ENCODE measurements around the gene LITAFD.

The LITAFD gene

DNA sequence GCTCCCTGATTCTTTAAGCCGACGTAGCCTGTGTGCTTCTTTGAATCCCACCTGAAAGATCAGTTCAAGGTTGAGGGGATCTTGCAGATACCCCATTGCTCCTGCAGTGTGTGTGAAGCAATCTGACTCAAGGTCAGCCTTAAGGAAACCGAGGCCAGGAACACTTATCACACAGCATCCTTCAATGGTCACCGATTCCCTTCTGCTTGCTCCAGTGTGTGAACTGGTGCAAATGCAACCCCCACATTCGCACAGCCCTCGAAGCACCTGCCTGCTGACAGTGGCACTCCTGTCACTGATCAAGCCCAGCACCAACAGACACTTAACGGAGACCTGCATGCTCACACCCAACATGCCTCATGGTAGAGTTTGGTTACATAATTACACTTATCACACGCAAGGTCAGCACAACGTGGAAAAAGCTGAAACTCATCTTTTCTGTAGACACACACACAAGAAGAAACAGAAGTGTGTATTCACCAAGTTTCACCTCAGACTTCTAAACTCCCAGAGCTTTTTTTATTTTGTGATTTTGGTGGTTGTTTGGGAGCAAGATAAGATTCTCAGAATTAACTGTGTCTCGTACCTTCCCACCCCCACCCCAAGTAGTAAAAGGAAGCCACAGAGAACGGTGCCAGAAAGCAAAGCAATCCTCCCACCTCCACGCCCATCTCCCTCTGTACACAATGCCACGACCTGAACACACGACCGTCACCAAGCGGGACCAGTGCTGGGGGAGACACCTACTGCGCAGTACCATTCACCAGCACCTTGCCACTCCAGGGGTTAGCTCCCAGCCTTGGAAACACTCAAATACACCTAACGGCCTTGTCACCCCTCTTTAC lies 37.2 kb downstream of the LITAFD start:
- Histone ChIP-seq H3K27ac (no peak overlapping the region), H3K36me3 (peaks cover 81 to 86% (median 85%) of the 10 kb centered on the region in 3 donors), H3K9me3 (no peaks in the 10 kb centered on the region), H3K4me1 (no peaks in the 10 kb centered on the region), H3K27me3 (no peaks in the 10 kb centered on the region), H3K4me3 (no peak overlapping the region)
- intact Hi-C loops (cut with DNase I; ENCODE audit: low total_unique reads) = loop anchor here (10.0 kb wide), 1 partner anchor 85 kb away; no protein-coding TSS in a partner anchor
- TF ChIP-seq, protein P1, sequence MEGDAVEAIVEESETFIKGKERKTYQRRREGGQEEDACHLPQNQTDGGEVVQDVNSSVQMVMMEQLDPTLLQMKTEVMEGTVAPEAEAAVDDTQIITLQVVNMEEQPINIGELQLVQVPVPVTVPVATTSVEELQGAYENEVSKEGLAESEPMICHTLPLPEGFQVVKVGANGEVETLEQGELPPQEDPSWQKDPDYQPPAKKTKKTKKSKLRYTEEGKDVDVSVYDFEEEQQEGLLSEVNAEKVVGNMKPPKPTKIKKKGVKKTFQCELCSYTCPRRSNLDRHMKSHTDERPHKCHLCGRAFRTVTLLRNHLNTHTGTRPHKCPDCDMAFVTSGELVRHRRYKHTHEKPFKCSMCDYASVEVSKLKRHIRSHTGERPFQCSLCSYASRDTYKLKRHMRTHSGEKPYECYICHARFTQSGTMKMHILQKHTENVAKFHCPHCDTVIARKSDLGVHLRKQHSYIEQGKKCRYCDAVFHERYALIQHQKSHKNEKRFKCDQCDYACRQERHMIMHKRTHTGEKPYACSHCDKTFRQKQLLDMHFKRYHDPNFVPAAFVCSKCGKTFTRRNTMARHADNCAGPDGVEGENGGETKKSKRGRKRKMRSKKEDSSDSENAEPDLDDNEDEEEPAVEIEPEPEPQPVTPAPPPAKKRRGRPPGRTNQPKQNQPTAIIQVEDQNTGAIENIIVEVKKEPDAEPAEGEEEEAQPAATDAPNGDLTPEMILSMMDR (IDR thresholded peaks at IDR 0.05) = no peak
- DNase-seq = no peak

DNA sequence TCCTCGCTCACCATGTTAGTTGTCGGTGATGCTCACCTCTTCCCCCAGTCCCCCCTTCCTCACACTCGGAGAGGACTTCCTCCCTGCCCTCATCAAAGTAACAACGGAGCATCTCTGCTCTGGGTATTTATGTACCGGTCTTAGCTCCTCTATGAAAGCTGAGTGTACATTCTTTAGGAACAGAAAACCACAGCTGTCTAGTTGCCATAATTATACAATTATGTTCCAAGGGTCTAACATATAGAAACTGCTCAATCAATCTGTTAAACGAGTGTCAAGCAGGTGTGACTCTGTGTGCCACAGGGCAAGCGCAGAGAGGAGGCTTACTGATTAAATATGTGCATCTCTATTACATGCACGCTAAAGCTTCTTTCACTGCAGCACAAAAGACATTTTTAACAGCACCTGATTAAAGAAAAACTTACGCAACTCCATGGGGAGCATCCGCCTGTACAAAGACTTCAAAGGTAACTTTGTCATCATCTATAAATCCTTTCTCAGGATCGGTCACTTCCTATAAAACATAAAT lies 37.8 kb downstream of the LITAFD start:
- Histone ChIP-seq H3K9me3 (no peaks in the 10 kb centered on the region), H3K4me3 (no peak overlapping the region), H3K36me3 (peaks cover 74 to 79% (median 78%) of the 10 kb centered on the region in 3 donors), H3K27ac (no peak overlapping the region), H3K4me1 (no peaks in the 10 kb centered on the region), H3K27me3 (no peaks in the 10 kb centered on the region)
- DNase-seq = no peak
- intact Hi-C loops (cut with DNase I; ENCODE audit: low total_unique reads) = loop anchor here (10.0 kb wide), 1 partner anchor 85 kb away; no protein-coding TSS in a partner anchor
- TF ChIP-seq, protein P1 (IDR thresholded peaks at IDR 0.05) = no peak

DNA sequence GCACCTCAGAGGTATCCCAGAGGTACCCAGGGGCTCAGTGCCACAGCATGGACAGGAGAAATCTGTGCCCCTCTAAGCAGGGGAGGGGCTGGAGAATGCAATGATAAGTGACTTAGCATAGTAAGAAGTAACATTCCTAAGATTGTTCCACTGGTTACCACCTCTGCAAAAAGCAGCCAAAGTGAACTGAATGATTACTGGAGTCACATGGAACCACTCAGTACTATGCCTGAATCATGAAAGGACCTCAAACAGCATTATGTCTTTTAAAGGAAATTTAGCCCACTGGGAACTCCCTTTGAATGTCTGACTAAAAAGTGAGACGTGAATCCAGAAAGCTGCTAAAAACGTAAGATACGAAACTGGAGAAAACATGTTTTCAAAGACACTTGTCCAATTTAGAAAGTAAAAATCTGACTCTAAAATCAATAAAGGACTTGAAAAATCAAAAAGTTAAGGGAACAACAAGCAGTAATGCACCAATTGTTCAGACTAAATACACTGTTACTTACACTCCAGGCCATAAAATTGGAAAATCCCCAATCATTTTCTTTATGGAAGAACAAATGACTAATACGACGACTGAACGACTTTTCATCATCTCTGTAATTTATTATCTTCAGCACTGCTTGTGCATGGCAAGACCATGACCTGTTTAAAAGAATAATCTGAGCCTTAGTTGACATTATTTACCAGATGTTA lies 38.6 kb downstream of the LITAFD start:
- H3K9me3 ChIP-seq = no peaks in the 10 kb centered on the region
- H3K36me3 ChIP-seq = peaks cover 67 to 71% (median 70%) of the 10 kb centered on the region in 3 donors
- intact Hi-C loops (cut with DNase I; ENCODE audit: low total_unique reads) = no loop called here
- no peaks in the 10 kb centered on the region for H3K4me1 ChIP-seq
- H3K27me3 ChIP-seq = no peaks in the 10 kb centered on the region
- TF ChIP-seq, protein P1 (IDR thresholded peaks at IDR 0.05) = no peak
- H3K4me3 ChIP-seq = no peak overlapping the region
- no peak overlapping the region for H3K27ac ChIP-seq
- no peak for DNase-seq

DNA sequence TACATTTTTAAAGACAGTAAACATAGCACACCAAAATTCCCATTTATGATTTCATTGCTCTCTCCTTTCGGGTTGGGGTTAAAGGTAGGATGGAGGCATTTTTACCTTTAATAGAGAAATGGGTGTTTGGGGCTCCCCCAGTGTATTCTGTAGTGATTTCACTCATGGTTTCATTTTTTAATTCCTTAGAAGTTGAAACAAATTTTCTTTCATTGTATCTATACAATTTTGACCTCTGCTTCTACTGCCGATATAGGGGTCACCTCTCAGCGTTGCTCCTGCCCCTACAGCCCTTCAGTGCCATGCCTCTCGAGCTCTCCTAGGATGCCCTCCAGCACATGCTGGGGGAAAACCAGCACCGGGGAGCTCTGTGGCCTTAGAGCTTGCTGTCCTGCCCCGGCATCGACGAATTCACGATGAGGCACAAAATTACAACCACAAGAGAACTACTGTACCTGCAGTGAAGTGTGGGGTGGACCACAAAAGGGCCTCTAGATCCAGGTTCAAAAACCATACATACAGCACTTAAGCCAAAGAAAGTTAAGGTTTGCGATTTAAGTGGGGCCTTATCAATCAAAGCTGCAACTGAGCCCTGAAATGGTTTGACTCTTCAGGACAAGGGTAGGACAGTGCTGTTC lies 39.3 kb downstream of the LITAFD start:
- intact Hi-C loops (cut with DNase I; ENCODE audit: low total_unique reads) = no loop called here
- TF ChIP-seq, protein P1 (IDR thresholded peaks at IDR 0.05) = no peak

DNA sequence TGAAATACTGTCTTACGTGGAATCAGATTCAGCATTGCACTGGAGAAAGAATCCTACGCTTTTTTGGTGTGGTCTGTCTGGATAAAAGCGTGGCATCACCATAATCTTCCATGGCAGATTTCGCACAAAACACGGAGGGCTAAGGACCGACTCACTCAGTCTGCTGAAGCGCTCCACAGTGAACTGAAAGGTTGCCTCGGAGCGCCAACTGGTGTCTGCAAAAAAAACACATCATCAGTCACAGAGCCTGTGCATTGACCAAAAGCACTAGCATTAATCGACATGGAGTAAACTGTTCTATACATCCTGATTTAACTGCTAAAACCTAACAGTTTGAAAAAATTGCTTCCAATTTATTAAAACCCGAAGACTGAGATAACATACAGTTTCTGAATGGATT lies 41.0 kb downstream of the LITAFD start:
- no peak for DNase-seq
- Histone ChIP-seq H3K4me3 (no peak overlapping the region), H3K9me3 (no peaks in the 10 kb centered on the region), H3K27ac (no peak overlapping the region), H3K27me3 (no peaks in the 10 kb centered on the region), H3K36me3 (peaks cover 43 to 61% (median 61%) of the 10 kb centered on the region in 3 donors), H3K4me1 (peaks cover 0 to 3% (median 0%) of the 10 kb centered on the region in 4 donors)
- intact Hi-C loops (cut with DNase I; ENCODE audit: low total_unique reads) = no loop called here
- TF ChIP-seq, protein P1 (IDR thresholded peaks at IDR 0.05) = no peak

More for the DNA sequence above, 39.3 kb downstream of the LITAFD start:
- Histone ChIP-seq H3K9me3 (no peaks in the 10 kb centered on the region), H3K27me3 (no peaks in the 10 kb centered on the region), H3K4me1 (no peaks in the 10 kb centered on the region), H3K36me3 (peaks cover 61 to 68% (median 64%) of the 10 kb centered on the region in 3 donors), H3K4me3 (no peak overlapping the region), H3K27ac (no peak overlapping the region)
- no peak for DNase-seq

Data from tibial artery (tissue), 4 donors.